GM19239 (cell line): ENCODE results near the gene AP1M1.
A peak's percentile ranks its signal among the peaks of the same experiment; 100 is the strongest.

Source experiments
- DNase-seq: peaks from one replicate; pipeline ENCODE4 v3.0.0; 2011; ENCODE audit warnings: low spot score; ENCODE audit not compliant: insufficient read length
- FAIRE-seq: peaks from 2 replicates; lab custom pipeline; 2011; peaks lifted over from hg19 to GRCh38; lab: Jason Lieb, UNC

AP1M1 gene

DNA sequence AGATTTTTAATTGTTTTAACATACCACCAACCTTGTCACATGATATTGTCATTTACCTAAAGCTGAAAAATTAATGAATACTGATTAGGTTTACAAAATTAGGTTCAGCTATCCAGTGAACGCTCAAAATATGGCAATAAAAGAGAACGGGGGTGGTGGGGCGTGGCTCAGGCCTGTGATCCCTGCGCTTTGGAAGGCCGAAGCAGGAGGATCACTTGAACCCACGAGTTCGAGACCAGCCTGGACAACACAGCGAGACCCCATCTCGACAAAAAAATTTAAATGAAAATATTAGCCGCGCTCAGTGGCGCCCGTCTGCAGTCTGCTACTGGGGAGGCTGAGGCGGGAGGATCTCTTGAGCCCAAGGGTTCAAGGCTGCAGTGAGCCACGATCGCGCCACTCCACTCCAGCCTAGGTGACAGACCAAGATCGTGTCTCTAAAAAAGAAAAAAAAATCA is 13.0 kb upstream of the AP1M1 start:
- DNase-seq, result no peak
- no peak for FAIRE-seq

DNA sequence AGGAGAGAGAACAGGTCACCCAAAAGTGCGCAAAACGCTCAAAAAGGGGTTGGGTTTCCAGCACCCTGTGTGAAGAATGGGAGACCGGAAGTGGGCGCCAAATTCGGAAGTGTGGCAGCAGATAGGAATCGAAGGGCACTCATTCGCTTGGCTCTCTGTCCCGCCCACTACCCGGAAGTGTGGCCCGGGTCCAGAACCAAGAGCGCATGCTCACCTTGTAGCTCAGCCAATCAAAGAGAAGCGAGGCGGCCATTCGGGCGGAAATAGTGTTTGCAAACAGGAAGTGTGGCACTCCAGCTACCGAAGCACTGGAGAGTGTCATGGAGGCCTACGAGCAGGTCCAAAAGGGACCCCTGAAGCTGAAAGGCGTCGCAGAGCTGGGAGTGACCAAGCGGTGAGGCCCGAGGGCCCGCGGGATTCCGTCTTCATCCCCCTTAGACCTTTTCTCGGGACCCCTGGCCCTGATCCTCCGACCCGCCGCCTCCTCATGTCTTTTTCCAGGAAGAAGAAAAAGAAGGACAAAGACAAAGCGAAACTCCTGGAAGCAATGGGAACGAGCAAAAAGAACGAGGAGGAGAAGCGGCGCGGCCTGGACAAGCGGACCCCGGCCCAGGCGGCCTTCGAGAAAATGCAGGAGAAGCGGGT is 12.5 kb upstream of the AP1M1 start, which contains the start of gene FAM32A:
Gene FAM32A (plus strand): TSS at position 288 of the 645 bp plus-strand sequence. CDS start 33 bp downstream, at position 321.
- DNase-seq (peak; percentile 96), FAIRE-seq (peak; percentile 100)

DNA sequence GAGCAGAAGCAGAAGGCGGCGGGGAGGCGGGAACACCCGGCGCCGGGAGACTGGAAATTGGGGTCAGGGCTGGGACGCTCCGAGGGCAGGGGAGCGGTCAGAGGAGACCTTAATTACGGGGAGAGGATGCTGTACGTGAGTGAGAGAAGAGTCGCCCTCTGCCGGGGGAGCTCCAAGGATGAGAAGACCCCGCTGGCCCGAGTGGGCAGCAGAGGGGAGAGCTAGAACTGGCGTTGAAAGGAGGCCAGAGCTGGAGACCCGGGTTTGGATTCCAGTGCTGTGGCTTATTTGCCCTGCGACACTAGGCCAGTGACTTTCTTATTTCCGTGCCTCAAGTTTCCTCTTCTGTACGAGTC is 12.0 kb upstream of the AP1M1 start:
- no peak for DNase-seq
- no peak for FAIRE-seq

DNA sequence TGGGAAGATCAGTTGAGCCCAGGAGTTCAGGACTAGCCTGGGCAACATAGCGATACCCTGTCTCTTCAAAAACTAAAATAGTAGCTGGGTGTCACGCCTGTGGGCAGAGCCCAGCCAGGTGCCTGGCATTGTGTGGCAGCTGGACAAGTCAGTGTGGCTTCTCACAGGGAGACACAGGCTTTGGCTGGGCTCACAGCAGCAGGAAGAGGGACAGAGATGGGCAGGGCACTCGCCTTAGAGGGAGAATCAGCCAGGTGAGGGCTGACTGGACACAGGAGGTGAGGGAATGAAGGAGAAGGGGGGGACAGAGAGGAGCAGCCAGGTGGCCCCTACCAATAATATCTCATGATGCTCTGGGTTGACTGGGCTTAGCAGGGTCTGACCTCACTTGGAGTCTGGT is 9.2 kb upstream of the AP1M1 start:
- DNase-seq, result no peak
- no peak for FAIRE-seq

DNA sequence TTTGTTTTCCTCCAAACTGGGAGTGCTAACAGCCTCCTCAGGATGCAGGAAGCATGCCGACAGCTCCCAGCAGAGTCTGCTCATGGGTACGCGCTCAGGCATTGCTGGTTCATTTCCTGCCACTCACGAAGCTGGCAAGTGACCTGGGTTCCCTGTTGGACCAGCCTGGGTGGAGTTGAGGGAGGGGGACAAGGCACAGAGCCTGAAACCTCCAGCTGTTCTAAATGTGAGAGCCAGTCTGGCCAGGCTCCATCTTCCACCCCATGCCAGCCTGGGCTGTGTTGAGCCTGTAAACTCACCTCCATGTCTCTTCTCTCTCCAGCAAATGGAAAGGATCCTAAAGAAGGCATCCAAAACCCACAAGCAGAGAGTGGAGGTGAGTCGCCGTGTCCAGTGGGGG is 7.5 kb upstream of the AP1M1 start:
- FAIRE-seq (no peak), DNase-seq (no peak)

DNA sequence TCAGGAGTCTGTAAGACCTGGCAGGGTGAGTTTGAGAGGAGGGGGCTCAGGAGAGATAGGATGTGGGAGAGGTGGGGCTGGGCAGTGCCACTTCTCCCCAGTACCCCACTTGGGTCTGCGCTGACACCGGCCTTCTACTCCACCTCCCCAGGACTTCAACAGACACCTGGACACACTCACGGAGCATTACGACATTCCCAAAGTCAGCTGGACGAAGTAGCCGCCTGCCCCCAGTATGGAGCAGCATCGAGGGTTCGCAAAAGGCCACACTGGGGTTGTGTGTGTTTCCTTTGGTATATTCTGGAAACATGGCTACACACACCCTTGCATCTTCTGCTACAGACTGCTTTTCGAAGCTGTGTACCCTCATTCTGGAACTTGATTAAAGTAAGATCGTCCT is 7.0 kb upstream of the AP1M1 start:
- DNase-seq (no peak), FAIRE-seq (no peak)

DNA sequence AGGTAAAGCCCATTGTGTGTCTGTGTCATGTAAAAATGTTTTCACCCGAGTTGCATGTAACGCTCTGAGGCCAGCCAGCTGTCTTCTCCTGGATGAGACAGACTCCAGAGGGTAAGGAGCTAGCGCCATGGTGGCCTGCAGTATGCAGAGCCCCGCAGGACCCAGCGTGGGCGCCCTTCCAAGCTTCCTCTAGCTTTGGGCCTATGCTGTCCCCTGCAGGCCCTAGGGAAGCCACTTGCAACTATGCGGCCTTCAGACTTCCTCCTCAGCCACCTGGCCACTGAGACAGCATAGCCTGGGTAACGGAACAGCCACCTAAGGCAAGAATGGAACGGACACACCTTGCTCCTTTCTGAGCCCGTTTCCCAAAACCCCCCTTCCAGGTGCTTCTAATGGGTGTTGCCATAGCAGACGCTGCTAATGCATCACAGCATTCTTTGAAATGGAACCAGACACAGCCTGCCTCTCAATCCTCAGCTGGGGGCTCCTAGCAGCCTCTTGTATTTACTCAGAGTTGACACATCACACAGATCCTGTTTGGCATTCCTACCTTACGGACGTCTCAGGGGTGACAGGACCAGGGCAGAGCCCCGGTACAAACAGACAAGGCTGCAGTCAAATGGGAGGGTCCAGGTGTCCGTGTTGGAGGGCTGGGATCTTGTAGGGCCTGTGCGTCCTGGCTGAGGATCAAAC is 6.3 kb upstream of the AP1M1 start:
- DNase-seq (no peak), FAIRE-seq (no peak)

DNA sequence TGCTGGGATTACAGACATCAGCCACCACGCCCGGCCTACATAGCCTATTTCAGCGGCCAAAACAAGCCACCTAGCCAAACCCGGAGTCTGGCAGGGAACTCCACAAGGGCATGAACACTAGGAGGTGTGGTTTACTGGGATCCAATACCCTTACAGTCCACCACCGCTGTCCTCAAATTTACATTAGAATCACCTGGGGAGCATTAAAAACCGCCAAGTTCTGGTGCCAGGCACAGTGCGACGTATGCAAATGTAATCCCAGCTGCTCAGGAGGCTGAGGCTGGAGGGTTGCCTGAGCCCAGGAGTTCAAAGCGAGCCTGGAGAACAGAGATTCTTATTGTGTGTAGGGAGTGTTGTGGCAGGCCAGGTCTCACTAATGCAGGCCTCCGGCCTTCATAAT is 4.2 kb upstream of the AP1M1 start:
- FAIRE-seq (no peak), DNase-seq (no peak)

DNA sequence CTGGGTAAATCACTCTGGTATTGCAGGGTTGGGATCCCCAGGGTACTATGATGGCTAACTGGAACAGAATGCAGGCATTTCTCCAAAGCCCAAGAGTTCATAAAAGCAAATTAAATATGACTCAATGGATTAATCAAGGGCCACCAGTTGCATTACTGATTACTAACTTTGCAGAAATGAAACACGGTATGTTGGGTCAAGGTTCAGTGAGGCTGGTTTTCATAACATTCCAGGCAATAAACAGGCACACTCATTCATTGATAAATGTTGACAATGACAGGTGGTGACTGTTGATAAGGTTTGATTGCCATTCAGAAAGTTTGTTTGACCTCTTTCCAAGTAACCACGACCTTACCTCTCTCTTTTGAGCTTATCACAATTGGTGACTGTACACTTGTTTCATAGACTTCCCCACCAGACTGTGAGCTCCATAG is 506 bp upstream of the AP1M1 start:
- no peak for DNase-seq
- FAIRE-seq, result no peak

DNA sequence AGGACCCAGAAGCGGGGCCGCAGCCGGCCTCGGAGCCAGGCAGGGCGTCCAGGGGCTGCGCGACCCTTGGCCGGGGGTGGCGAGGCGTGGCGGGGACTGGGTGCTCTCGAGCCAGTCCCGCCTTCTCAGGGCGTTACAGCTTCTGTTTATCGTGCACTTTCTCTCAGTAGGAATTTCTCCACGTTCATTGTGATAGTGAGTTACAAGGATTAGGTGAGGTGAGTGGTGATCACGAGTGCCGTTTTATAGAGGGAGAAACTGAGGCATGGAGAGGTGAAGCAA is 600 bp downstream of the AP1M1 start:
- DNase-seq, result no peak
- FAIRE-seq, result no peak

DNA sequence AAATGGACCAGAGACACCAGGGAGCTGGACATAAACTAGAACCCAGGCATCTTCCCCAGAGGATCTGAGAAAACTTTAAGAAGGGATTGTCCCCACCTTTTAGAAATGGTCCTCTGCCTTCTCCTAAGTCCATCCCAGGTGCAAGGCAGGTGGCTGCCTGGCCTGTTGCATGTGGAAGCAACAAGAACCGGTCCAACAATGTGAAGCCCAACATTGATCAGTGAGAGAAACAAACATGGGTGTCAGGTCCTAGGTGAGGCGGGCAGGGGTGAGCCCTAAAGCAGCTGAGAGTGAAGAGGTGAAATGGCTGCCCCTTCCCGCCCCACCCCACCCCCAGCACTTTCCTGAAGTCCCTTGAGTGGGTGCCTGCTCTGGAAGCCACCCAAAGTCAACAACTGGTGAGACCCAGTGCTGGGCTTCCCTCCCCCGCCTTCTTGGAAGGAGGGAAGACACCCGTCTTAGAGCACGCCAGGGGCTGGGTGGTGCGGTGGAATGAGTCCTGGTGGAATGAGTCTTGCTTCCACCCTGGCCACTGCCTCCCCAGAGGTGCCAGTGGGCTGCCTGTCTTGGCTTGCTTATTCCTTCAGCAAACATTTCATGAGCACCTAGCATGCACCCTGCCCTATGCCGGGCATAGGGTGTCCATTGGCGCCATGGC is 1.7 kb downstream of the AP1M1 start:
- DNase-seq, result no peak
- FAIRE-seq, result no peak

DNA sequence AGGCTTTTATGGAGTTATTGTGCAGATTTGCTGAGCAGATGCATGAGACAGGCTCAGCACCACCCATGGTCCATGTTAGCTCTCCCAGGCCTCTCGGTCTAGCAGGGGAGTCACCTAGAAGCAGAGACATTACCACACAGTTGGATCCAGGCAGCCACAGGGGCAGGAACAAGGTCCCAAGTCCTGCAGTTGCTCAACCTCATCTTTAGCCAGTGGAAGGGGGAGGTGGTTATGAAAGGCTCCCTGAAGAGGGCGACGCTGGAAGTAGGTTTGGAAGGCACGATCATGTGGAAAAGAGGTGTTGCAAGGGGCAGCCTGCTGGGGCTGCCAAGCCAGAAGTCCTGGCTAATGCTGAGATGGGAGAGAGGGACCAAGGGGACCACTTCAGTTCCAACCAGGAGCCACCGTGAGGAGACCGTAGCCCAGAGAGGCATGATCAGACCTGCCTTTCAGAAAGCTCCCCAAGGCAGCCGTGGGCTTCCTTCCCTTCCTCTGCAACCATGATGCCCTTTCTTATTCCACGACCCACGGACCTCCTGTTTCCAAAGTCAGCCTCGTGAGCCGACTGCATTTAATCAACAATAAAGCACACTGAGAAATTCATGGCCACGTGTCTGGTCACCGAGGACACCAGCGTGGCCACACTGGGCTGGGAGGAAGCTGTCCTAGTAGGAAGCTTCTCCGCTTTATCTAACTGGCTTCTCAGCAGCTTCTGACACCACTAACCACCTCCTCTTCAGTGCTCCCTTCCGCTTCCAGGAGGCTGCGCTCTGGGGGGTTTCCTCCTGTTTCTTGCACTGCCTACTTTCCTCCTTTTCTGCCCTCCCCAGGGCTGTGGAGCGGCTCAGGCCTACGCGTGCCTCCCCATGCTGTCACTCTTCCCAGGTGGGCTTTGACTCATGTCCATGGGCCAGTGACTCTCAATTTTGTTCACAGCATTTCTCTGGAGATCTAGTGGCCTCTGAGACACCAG is 2.6 kb downstream of the AP1M1 start:
- DNase-seq, result no peak

DNA sequence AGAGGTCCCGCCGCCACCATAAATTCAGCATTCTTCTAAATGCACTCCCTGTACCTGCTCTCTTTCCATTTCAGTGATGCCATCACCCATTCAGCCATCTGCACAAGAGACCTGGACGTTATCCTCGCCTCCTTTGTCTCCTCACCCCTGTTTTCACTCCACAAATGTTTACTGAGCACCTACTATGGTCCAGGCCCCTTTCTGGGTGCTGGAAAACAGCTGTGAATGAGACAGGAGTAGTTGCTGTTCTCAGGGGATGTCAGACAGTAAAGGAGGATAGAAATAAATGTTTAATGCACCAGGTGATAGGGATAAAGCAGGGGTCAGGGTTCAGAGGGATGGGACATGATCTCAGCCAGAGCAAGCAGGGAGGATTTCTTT is 3.3 kb downstream of the AP1M1 start:
- no peak for FAIRE-seq
- no peak for DNase-seq

More for the DNA sequence above, 2.6 kb downstream of the AP1M1 start:
- no peak for FAIRE-seq

DNA sequence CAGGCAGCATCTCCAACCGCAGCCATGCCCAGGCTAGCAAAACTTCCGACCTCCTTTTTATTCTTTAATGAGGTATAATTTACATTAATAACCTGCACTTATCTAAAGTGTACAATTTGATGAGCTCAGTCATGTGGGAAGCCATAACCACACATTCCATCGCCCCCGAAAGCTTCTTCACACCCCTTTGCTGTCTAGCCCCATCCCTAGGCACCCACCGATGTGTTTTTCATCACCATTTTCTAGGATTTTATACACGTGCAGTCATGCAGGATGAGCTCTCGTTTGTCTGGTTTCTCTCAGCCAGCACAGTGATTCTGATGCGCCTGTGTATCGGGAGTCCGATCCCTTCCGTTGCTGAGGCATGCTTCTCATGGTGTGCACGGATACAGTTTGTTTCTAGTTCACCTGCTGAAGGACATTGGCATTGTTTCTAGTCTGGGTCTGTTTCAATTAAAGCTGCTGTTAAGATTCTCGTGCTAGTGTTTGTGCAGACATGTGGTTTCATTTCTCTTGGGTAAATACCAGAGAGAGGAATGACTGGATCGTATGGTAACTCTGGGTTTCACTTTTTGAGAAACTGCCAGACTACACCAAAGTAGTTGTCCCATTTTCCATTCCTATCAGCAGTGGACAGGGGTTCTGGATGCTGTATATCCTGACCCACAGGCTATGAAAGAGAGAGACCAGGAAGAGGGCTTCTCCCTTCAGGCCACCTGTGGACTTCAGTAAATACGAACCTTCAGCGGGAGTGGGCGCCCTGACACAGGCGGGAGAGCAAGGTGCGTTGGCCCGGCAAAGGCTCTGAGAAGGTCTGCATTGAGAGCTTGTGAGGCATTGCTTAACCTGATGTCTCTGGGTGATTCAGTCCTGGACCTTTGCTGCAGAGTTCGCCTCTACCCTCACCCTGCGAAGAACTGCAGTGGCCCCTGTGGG is 4.9 kb downstream of the AP1M1 start:
- peak; percentile 23 for FAIRE-seq
- no peak for DNase-seq

DNA sequence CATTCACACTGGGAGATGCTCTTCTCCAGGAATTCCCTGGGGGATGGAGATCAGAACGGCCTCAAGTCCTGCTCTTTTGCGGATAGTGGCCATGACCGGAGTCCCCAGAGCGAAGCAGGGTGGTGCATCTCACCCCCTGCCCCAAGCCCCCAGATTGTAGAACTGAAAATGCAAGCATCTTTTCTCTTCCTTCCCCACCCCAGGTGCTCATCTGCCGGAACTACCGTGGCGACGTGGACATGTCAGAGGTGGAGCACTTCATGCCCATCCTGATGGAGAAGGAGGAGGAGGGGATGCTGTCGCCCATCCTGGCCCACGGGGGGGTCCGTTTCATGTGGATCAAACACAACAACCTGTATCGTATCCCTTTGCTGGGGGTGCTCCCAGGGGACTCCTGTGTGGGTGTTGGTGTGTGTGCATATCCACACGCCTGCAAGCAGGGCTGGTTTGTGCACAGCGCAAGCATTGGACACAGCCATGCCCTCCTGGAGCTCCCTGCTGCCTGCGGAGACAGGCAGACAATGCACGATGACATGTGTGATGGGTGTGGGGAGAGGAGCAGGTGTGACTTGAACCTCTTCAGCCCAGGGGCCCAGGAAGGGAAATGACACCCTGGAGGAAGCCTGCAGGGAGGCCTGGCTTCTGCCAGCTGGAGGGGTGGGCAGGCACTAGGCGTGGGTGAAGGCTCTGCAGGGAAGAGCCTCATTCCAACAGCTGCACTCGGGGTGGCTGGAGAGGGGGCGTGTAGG is 5.7 kb downstream of the AP1M1 start:
- DNase-seq (no peak), FAIRE-seq (no peak)

DNA sequence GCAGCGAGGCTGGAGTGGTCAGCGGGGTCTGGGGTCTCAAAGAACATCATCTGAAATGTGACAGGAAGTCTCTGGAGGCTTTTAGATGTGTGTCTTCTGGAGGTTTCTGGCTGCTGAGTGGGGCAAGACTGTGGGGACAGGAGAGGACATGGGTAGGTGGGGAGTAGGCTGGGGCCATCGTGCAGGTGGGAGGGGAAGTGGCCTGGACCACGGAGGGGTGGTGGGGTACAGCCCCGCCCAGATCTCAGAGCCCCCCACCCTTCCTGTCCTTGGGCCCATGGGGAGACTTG is 6.2 kb downstream of the AP1M1 start:
- no peak for DNase-seq
- FAIRE-seq, result no peak

DNA sequence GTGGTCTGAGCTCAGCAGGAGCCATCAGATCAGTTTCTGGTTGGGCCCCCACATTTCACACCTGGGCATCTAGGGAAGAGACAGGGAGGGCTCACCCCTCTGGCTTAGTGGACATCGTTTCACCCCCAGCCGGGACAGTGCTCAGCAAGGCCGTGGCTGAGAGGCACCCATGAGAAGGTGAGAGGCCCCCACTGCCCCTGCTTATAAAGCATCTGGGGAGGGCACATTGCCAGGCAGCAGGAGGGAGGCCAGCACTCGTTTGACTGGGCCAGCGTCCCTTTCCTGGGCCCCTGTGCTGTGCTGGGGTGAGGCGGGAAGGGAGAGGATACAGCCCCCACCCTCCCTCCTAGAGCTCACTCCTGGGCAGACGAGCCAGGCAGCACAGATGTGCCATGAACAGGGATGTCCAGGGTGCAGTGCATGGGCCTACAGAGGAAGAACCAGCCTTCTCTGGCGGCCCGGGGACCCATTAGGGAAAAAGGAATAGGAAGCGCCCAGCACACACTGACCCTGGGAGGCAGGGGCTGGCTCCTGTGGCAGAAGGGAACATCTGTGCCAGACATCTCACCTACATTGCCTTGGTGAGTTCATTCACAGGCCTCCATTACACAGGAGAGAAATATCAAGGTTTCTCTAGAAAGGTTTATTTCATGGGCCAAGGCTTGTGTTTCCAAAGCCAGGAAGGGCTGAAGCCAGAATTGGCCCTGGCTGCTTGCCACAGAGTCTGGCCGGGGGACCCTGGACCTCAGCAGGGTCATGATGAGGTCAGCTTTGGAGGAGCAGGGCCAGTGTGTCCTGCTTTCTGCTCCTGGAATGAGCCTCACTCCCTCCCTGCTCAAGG is 7.7 kb downstream of the AP1M1 start:
- FAIRE-seq, result no peak
- DNase-seq, result no peak

DNA sequence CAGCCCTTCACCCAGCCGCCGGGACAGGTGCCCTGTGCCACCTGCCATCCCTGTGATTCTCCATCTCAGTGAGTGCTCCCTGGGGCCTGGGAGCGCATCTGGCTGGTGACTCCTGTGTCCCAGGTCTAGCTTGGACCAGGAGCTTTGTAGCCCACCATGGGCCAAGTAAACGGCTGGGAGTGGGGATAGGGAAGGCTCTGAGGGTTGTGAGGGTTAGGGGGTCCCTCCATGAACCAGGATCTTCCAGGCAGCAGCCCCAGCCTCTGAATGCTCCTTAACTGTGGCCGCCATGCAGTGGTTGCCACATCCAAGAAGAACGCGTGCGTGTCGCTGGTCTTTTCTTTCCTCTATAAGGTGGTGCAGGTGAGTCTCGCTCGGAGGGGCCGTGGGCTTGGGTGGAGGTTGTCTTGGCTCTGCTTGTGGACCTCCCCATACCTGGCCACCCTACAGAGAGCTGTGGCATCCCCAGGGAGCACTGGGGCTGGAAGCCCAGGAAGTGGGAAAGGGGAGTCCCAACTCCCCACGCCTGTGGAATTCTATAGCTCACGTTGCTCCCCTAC is 8.4 kb downstream of the AP1M1 start:
- no peak for FAIRE-seq
- no peak for DNase-seq
